Adrenal gland (tissue), 12 donors: ENCODE measurements around the gene POP7. TPM values are rescaled to one million over a fixed set of nuclear protein-coding genes. Genes with fewer than 3 reads are reported as not detected.
A peak's percentile ranks its signal among the peaks of the same experiment; 100 is the strongest.

Experiments used
- DNase-seq, 7 donors: peaks; one replicate each; pipeline ENCODE4 v3.0.0-alpha.2; 2019 to 2020
- H3K27ac ChIP-seq, 5 donors: fragments of 200-600 bp; sonication (generic) in 4 of 5; 1 replicate in 3 of 5; 2 replicates in 2 of 5; pipeline versions ENCODE4 v1.5.1 to v1.8.0; 2016 to 2020; ENCODE audit warnings: mild to moderate bottlenecking in 1 of 5
- H3K27me3 ChIP-seq: fragments of 200-600 bp; 2 replicates; pipeline ENCODE4 v1.8.0; 2021
- H3K36me3 ChIP-seq, 2 donors: fragments of 200-600 bp; replicated peaks in 1 of 2; 1 replicate in 1 of 2; 2 replicates in 1 of 2; pipeline versions ENCODE4 v1.5.1 to v1.8.0; 2018 to 2022
- H3K4me1 ChIP-seq, 2 donors: fragments of 200-600 bp; replicated peaks in 1 of 2; 1 replicate in 1 of 2; 2 replicates in 1 of 2; pipeline versions ENCODE4 v1.5.1 to v1.8.0; 2018 to 2021
- H3K4me3 ChIP-seq, 4 donors: fragments of 200-600 bp; sonication (generic) in 3 of 4; one replicate each; pipeline ENCODE4 v1.5.1; 2016 to 2018
- H3K9me3 ChIP-seq, 3 donors: fragments of 200-600 bp; sonication (generic) in 1 of 3; replicated peaks in 1 of 3; 1 replicate in 2 of 3; 2 replicates in 1 of 3; pipeline versions ENCODE4 v1.5.1 to v1.8.0; 2016 to 2021
- CTCF ChIP-seq, 6 experiments: fragments of 450-650 bp in 4 of 6; fragments of 200-600 bp in 2 of 6; sonication (generic) in 1 of 6; IDR thresholded peaks; 1 replicate in 5 of 6; 2 replicates in 1 of 6; pipeline versions ENCODE4 v1.5.1 to v1.8.0; 2016 to 2021; ENCODE audit warnings: antibody characterized with exemption in 6 of 6, mild to moderate bottlenecking in 2 of 6, moderate library complexity in 1 of 6
- POLR2A ChIP-seq, 2 donors: fragments of 450-650 bp; IDR thresholded peaks; one replicate each; pipeline ENCODE4 v1.6.1; 2017; ENCODE audit warnings: antibody characterized with exemption in 2 of 2, mild to moderate bottlenecking in 2 of 2, moderate library complexity in 1 of 2
- WGBS, 4 donors: extraction: QIAGEN DNeasy Blood & Tissue Kit in 2 of 4; methylation state at CpG; one replicate each; pipeline versions ENCODE4 v1.1.5 to v1.1.7; 2013 to 2017; 5-methylcytosine and 5-hydroxymethylcytosine counted together
- intact Hi-C, 2 donors: fragments of 100-400 bp; cut with DNase I; formaldehyde crosslinking; loops; one replicate each; pipeline versions ENCODE4 v1.14.1 to v1.15.0; 2022 to 2023
- polyA plus RNA-seq, 3 donors: library from polyadenylated mRNA; stranded (reverse); fragments of 200-250 nt in 2 of 3; fragments of 350-450 nt in 1 of 3; fragmentation: Illumina TruSeq in 1 of 3; extraction: RNeasy Lipid Tissue Mini Kit (QIAGEN cat#74804) in 1 of 3; gene quantifications; one replicate each; pipeline ENCODE4 v1.2.3, GENCODE V29; 2013 to 2014
- total RNA-seq, 9 donors: library from RNA; depleted of rRNA in 4 of 9; stranded (reverse); fragments of >200 nt in 4 of 9; fragments of 120-200 nt in 1 of 9; fragmentation: NEBNext Ultra II Directional in 1 of 9; extraction: Animal tissue kit (Norgen Biotek cat#: 25700) in 1 of 9; gene quantifications; one replicate each; pipeline versions ENCODE4 v1.1.0 to v1.2.4, GENCODE V29; 2013 to 2023
- donor health status: healthy with polysubstance abuse.
- donor health status: Bipolar disorder and iron deficiency.
- donor health status: DM: yes; HTN: yes; CAD: no.
- donor health status: DM: no; HTN: no; CAD: no.
- donor health status: DM: no; HTN: no; CAD: no.
- donor health status: DM: yes; HTN: yes; CAD: no.

Gene POP7
- total and polyA plus RNA-seq, 12 donors: 8.7 to 60.9 (median 34.2) TPM

- H3K36me3 ChIP-seq: peaks cover 0 to 82% of the 10 kb centered on the region in 2 donors
- 93 to 95% (median 94%) methylated on average over 10 to 16 of the region's 16 CpGs for WGBS, 4 donors
These were observed 21.3 kb upstream of the POP7 start for GRCh38 chr7:100684534-100685042.

GRCh38 chr7:100685049-100685605 is 20.8 kb upstream of the POP7 start:
- no peaks in the 10 kb centered on the region for H3K9me3 ChIP-seq
- 87 to 93% (median 91%) methylated on average over 12 to 18 of the region's 18 CpGs for WGBS, 4 donors
- no peak overlapping the region for H3K27ac ChIP-seq
- no peak overlapping the region for H3K4me3 ChIP-seq
- peaks cover 13 to 43% of the 10 kb centered on the region in 2 donors for H3K4me1 ChIP-seq
- no peak for TF ChIP-seq CTCF (IDR thresholded peaks at IDR 0.05)
- TF ChIP-seq POLR2A (IDR thresholded peaks at IDR 0.05): no peak
- DNase-seq: no peak
- intact Hi-C loops: loop anchor here in 1 of 2 donors (5.0 kb wide), 2 partner anchors 113 to 218 kb away; partner anchors contain the start of gene SAP25
- H3K36me3 ChIP-seq: peaks cover 0 to 82% of the 10 kb centered on the region in 2 donors
- H3K27me3 ChIP-seq: no peaks in the 10 kb centered on the region

More at GRCh38 chr7:100684534-100685042, 21.3 kb upstream of the POP7 start:
- no peaks in the 10 kb centered on the region for H3K9me3 ChIP-seq
- TF ChIP-seq POLR2A (IDR thresholded peaks at IDR 0.05): no peak
- TF ChIP-seq CTCF (IDR thresholded peaks at IDR 0.05): no peak
- no peaks in the 10 kb centered on the region for H3K27me3 ChIP-seq
- intact Hi-C loops: loop anchor here (5.0 kb wide), 2 partner anchors 112 to 217 kb away; partner anchors contain the start of gene SAP25 (in 1 of the 2)
- peak in 2 of 7 donors; percentile 8 to 18 for DNase-seq
- H3K27ac ChIP-seq: no peak overlapping the region
- no peak overlapping the region for H3K4me3 ChIP-seq
- peaks cover 18 to 43% of the 10 kb centered on the region in 2 donors for H3K4me1 ChIP-seq

- TF ChIP-seq CTCF (IDR thresholded peaks at IDR 0.05): no peak
- no peak for TF ChIP-seq POLR2A (IDR thresholded peaks at IDR 0.05)
- H3K4me3 ChIP-seq: no peak overlapping the region
- H3K36me3 ChIP-seq: peaks cover 0 to 77% of the 10 kb centered on the region in 2 donors
- 88 to 93% (median 90%) methylated on average over 15 to 17 of the region's 17 CpGs for WGBS, 4 donors
- no peak for DNase-seq
- intact Hi-C loops: loop anchor here in 1 of 2 donors (5.0 kb wide), 2 partner anchors 113 to 218 kb away; partner anchors contain the start of gene SAP25
- no peaks in the 10 kb centered on the region for H3K27me3 ChIP-seq
- no peaks in the 10 kb centered on the region for H3K9me3 ChIP-seq
- H3K4me1 ChIP-seq: peaks cover 9 to 42% of the 10 kb centered on the region in 2 donors
- no peak overlapping the region for H3K27ac ChIP-seq
These were observed 20.2 kb upstream of the POP7 start for GRCh38 chr7:100685631-100686145.

- peak in 3 of 7 donors; percentile 13 to 32 (median 25) for DNase-seq
- no peak overlapping the region for H3K4me3 ChIP-seq
- intact Hi-C loops: loop anchor here in 1 of 2 donors (5.0 kb wide), 2 partner anchors 114 to 219 kb away; partner anchors contain the start of gene SAP25
- no peaks in the 10 kb centered on the region for H3K27me3 ChIP-seq
- TF ChIP-seq POLR2A (IDR thresholded peaks at IDR 0.05) (no peak), CTCF (IDR thresholded peaks at IDR 0.05) (no peak)
- H3K9me3 ChIP-seq: no peaks in the 10 kb centered on the region
- peak overlapping the region in 1 of 5 donors; percentile 71 for H3K27ac ChIP-seq
- peaks cover 0 to 73% of the 10 kb centered on the region in 2 donors for H3K36me3 ChIP-seq
- WGBS, 4 donors: 71 to 86% (median 77%) methylated on average over 32 to 33 of the region's 33 CpGs
- peaks cover 9 to 47% of the 10 kb centered on the region in 2 donors for H3K4me1 ChIP-seq
These were observed 19.6 kb upstream of the POP7 start for GRCh38 chr7:100686201-100686821.
